ENCODE data around the gene SLIT3.

Gene SLIT3

DNA sequence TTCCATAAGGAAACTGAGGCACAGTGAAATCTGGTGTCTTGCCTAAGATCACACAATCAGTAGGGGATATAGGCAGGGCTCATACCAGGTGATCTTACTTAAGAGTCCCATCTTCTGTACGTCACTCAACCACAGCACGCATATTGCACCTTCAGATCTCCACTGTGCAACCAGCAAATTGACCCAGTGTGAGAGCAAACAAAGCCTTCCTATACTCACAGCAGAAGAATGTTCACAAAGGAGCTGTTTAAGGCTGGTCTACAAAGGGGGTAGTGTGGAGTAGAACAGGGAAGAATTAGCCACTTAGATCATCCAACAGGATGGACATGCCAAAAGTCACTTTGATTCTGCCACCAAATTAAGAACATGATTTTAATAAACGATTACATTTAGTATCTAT lies 305.9 kb downstream of the SLIT3 start:
- TF ChIP-seq, protein P1, sequence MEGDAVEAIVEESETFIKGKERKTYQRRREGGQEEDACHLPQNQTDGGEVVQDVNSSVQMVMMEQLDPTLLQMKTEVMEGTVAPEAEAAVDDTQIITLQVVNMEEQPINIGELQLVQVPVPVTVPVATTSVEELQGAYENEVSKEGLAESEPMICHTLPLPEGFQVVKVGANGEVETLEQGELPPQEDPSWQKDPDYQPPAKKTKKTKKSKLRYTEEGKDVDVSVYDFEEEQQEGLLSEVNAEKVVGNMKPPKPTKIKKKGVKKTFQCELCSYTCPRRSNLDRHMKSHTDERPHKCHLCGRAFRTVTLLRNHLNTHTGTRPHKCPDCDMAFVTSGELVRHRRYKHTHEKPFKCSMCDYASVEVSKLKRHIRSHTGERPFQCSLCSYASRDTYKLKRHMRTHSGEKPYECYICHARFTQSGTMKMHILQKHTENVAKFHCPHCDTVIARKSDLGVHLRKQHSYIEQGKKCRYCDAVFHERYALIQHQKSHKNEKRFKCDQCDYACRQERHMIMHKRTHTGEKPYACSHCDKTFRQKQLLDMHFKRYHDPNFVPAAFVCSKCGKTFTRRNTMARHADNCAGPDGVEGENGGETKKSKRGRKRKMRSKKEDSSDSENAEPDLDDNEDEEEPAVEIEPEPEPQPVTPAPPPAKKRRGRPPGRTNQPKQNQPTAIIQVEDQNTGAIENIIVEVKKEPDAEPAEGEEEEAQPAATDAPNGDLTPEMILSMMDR (IDR thresholded peaks at IDR 0.05) = no peak
- no peak for DNase-seq
- Mint-ChIP-seq H3K36me3 (ENCODE audit: low read depth) (no peaks in the 10 kb centered on the region), H3K27me3 (ENCODE audit: low read depth, poor library complexity) (peaks cover 20% of the 10 kb centered on the region), H3K9me3 (no peaks in the 10 kb centered on the region), H3K27ac (no peak overlapping the region), H3K4me1 (peaks cover 79% of the 10 kb centered on the region), H3K4me3 (no peak overlapping the region)

- DNase-seq = peak; percentile 36
- TF ChIP-seq, protein P1 (IDR thresholded peaks at IDR 0.05) = peak; percentile 29
- Mint-ChIP-seq H3K4me3 (no peak overlapping the region), H3K9me3 (no peaks in the 10 kb centered on the region), H3K27me3 (ENCODE audit: low read depth, poor library complexity) (peaks cover 23% of the 10 kb centered on the region), H3K4me1 (peaks cover 98% of the 10 kb centered on the region), H3K27ac (no peak overlapping the region), H3K36me3 (ENCODE audit: low read depth) (no peaks in the 10 kb centered on the region)
Measured at GRCh38 chr5:168992687-168993086, 308.3 kb downstream of the SLIT3 start.

DNA sequence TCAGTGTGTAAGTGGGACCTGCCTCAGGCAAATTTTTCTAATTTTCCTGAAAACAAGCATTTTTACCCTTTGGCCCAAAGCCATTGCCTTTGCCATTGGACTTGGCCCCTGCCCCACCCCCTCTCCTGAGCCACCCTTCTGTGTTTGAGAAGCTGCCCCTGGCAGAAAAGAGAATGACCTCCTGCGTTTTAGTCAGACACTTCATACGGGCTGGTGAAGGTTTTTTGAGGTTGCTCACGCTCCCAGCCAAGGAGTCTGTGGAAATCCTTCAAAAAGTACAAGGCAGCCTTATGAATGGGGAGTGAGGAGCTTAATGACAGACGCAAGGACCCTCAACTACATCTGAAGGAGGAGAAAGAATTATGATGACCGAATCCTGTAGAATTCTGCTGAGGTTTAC lies 308.9 kb downstream of the SLIT3 start:
- Mint-ChIP-seq H3K9me3 (no peaks in the 10 kb centered on the region), H3K4me1 (peaks cover 98% of the 10 kb centered on the region), H3K36me3 (ENCODE audit: low read depth) (no peaks in the 10 kb centered on the region), H3K27ac (peak overlapping the region; percentile 53), H3K27me3 (ENCODE audit: low read depth, poor library complexity) (peaks cover 23% of the 10 kb centered on the region), H3K4me3 (no peak overlapping the region)
- TF ChIP-seq, protein P1 (IDR thresholded peaks at IDR 0.05) = no peak
- no peak for DNase-seq

DNA sequence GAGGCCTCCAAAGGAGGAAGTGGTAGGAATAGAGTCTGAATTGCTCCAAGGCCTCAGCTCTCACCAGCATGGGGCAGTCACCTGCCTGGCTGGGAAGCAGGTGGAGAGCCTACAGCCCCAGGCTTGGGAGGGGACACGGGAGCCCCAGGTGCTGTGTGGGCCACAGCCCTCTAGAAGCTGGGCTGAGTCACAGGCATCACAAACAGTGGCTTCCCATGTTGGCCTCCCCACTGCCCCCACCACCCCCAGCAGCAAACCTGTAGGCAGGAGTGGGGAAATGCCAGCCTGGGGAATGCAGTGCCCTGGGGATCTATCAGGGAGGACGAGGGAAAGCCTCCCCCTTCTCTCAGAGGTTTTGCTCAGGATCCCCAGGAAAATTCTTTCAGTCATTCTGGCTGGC lies 309.6 kb downstream of the SLIT3 start:
- Mint-ChIP-seq H3K4me3 (no peak overlapping the region), H3K27me3 (ENCODE audit: low read depth, poor library complexity) (peaks cover 23% of the 10 kb centered on the region), H3K36me3 (ENCODE audit: low read depth) (no peaks in the 10 kb centered on the region), H3K27ac (no peak overlapping the region), H3K4me1 (peaks cover 96% of the 10 kb centered on the region), H3K9me3 (no peaks in the 10 kb centered on the region)
- TF ChIP-seq, protein P1 (IDR thresholded peaks at IDR 0.05) = no peak
- DNase-seq = no peak

- DNase-seq = no peak
- Mint-ChIP-seq H3K4me3 (no peak overlapping the region), H3K9me3 (no peaks in the 10 kb centered on the region), H3K36me3 (ENCODE audit: low read depth) (no peaks in the 10 kb centered on the region), H3K27ac (no peak overlapping the region), H3K4me1 (peaks cover 96% of the 10 kb centered on the region), H3K27me3 (ENCODE audit: low read depth, poor library complexity) (peaks cover 24% of the 10 kb centered on the region)
- TF ChIP-seq, protein P1 (IDR thresholded peaks at IDR 0.05) = no peak
Measured at GRCh38 chr5:168990679-168991078, 310.3 kb downstream of the SLIT3 start.

- H3K27ac Mint-ChIP-seq = no peak overlapping the region
- H3K36me3 Mint-ChIP-seq (ENCODE audit: low read depth) = no peaks in the 10 kb centered on the region
- no peak for DNase-seq
- H3K4me3 Mint-ChIP-seq = peak overlapping the region; percentile 30
- H3K9me3 Mint-ChIP-seq = no peaks in the 10 kb centered on the region
- TF ChIP-seq, protein P1 (IDR thresholded peaks at IDR 0.05) = no peak
- peaks cover 92% of the 10 kb centered on the region for H3K4me1 Mint-ChIP-seq
- H3K27me3 Mint-ChIP-seq (ENCODE audit: low read depth, poor library complexity) = peaks cover 31% of the 10 kb centered on the region
Measured at GRCh38 chr5:168989731-168990505, 311.0 kb downstream of the SLIT3 start.

All from nephron progenitor cell (in vitro differentiated cells).